H1 (cell line): ENCODE measurements around the gene STX17. TPM values are rescaled to one million over a fixed set of nuclear protein-coding genes. Genes with fewer than 3 reads are reported as not detected.

ENCODE experiments used
- CTCF ChIA-PET: fragments of 300-600 bp; sonication (Branson Sonifier 250); formaldehyde crosslinking; loops from one replicate; lab custom pipeline; 2021; ENCODE audit not compliant: partially characterized antibody; lab: Charles Lee
- POLR2A ChIA-PET: fragments of 300-600 bp; sonication (Branson Sonifier 250); formaldehyde crosslinking; loops from one replicate; lab custom pipeline; 2021; ENCODE audit warnings: inconsistent platforms; ENCODE audit not compliant: partially characterized antibody; lab: Charles Lee
- DNase-seq, 2 experiments: peaks; one replicate each; pipeline versions ENCODE4 v3.0.0 to v3.0.0-alpha.2; 2010 to 2022; ENCODE audit warnings: low spot score in 2 of 2, low read depth in 1 of 2, mixed read lengths in 1 of 2
- FAIRE-seq: peaks from 2 replicates; lab custom pipeline; 2011; peaks lifted over from hg19 to GRCh38; lab: Jason Lieb, UNC
- H2AFZ ChIP-seq: 2 replicates; pipeline ENCODE4 v1.8.1; 2012; ENCODE audit warnings: low read length, inconsistent platforms
- H2AK5ac ChIP-seq: 2 replicates; pipeline ENCODE4 v1.6.1; 2013; ENCODE audit warnings: low read depth, low read length
- H2BK120ac ChIP-seq: replicated peaks from 2 replicates; pipeline ENCODE3; 2013; ENCODE audit warnings: low read depth, low read length, inconsistent platforms
- H2BK12ac ChIP-seq: 2 replicates; pipeline ENCODE4 v1.6.1; 2013; ENCODE audit warnings: low read depth, low read length
- H2BK15ac ChIP-seq: 2 replicates; pipeline ENCODE4 v1.6.1; 2013; ENCODE audit warnings: low read length
- H2BK20ac ChIP-seq: 2 replicates; pipeline ENCODE4 v1.6.1; 2013; ENCODE audit warnings: low read length
- H2BK5ac ChIP-seq: 2 replicates; pipeline ENCODE4 v1.6.1; 2013; ENCODE audit warnings: low read depth, low read length
- H3K14ac ChIP-seq: 2 replicates; pipeline ENCODE4 v1.6.1; 2013; ENCODE audit warnings: inconsistent platforms; ENCODE audit not compliant: insufficient read length
- H3K18ac ChIP-seq: 2 replicates; pipeline ENCODE4 v1.6.1; 2013; ENCODE audit warnings: low read length; ENCODE audit errors: extremely low read depth
- H3K23ac ChIP-seq: 2 replicates; pipeline ENCODE4 v1.6.1; 2013; ENCODE audit warnings: inconsistent platforms; ENCODE audit not compliant: insufficient read length
- H3K23me2 ChIP-seq: 2 replicates; pipeline ENCODE4 v1.6.1; 2013; ENCODE audit warnings: low read depth, low read length
- H3K27ac ChIP-seq: 2 replicates; pipeline ENCODE4 v1.6.1; 2011; ENCODE audit warnings: low read depth, low read length, inconsistent platforms
- H3K27me3 ChIP-seq, 4 experiments: replicated peaks in 1 of 4; 1 replicate in 1 of 4; 2 replicates in 3 of 4; pipeline versions ENCODE4 v1.6.1 to v1.8.1; 2011 to 2013; ENCODE audit warnings: low read length in 3 of 4, mild to moderate bottlenecking in 3 of 4, inconsistent platforms in 2 of 4, mixed read lengths in 2 of 4, moderate library complexity in 1 of 4; ENCODE audit not compliant: control insufficient read depth in 3 of 4, insufficient read depth in 3 of 4; ENCODE audit errors: extremely low read depth in 1 of 4
- H3K36me3 ChIP-seq, 4 experiments: 2 replicates each; pipeline versions ENCODE4 v1.6.1 to v1.8.1; 2011 to 2013; ENCODE audit warnings: mild to moderate bottlenecking in 4 of 4, low read length in 3 of 4, moderate library complexity in 2 of 4, control low read depth in 1 of 4, inconsistent platforms in 1 of 4; ENCODE audit not compliant: insufficient read depth in 4 of 4, control insufficient read depth in 2 of 4
- H3K4ac ChIP-seq: replicated peaks from 2 replicates; pipeline ENCODE3; 2013; ENCODE audit warnings: low read length, low read depth, mixed read lengths, inconsistent platforms; ENCODE audit not compliant: insufficient read length
- H3K4me1 ChIP-seq, 4 experiments: replicated peaks in 1 of 4; 1 replicate in 1 of 4; 2 replicates in 3 of 4; pipeline versions ENCODE4 v1.6.1 to v1.8.1; 2011 to 2013; ENCODE audit warnings: low read length in 3 of 4, inconsistent platforms in 2 of 4, mixed read lengths in 1 of 4; ENCODE audit not compliant: insufficient read depth in 4 of 4, control insufficient read depth in 3 of 4
- H3K4me2 ChIP-seq, 2 experiments: 2 replicates each; pipeline versions ENCODE4 v1.6.1 to v1.8.1; 2011 to 2013; ENCODE audit warnings: low read depth in 2 of 2, low read length in 2 of 2, control low read depth in 1 of 2, inconsistent platforms in 1 of 2, mild to moderate bottlenecking in 1 of 2; ENCODE audit not compliant: insufficient read depth in 1 of 2
- H3K4me3 ChIP-seq, 4 experiments: fragments of 200-600, 300-600 bp in 1 of 4; sonication (generic), shearing (Covaris generic), sonication (Bioruptor Twin) in 1 of 4; 2 replicates each; pipeline versions ENCODE4 v1.5.1 to v1.8.1; 2011 to 2016; ENCODE audit warnings: low read length in 4 of 4, low read depth in 3 of 4, control low read depth in 2 of 4, inconsistent platforms in 2 of 4, mild to moderate bottlenecking in 2 of 4, mixed read lengths in 1 of 4, moderate library complexity in 1 of 4; ENCODE audit not compliant: insufficient read depth in 2 of 4; ENCODE audit errors: extremely low read depth in 1 of 4
- H3K56ac ChIP-seq: replicated peaks from 2 replicates; pipeline ENCODE3; 2013; ENCODE audit warnings: low read depth, mild to moderate bottlenecking, mixed read lengths, low read length, inconsistent platforms; ENCODE audit not compliant: insufficient read length
- H3K79me1 ChIP-seq: 2 replicates; pipeline ENCODE4 v1.6.1; 2013; ENCODE audit warnings: low read depth, low read length, control low read depth
- H3K79me2 ChIP-seq, 2 experiments: 2 replicates each; pipeline versions ENCODE4 v1.6.1 to v1.8.1; 2012 to 2013; ENCODE audit warnings: low read length in 2 of 2, mild to moderate bottlenecking in 2 of 2, inconsistent platforms in 1 of 2; ENCODE audit not compliant: insufficient read depth in 2 of 2, control insufficient read depth in 1 of 2
- H3K9ac ChIP-seq, 4 experiments: replicated peaks in 1 of 4; 1 replicate in 1 of 4; 2 replicates in 3 of 4; pipeline versions ENCODE4 v1.6.1 to v1.8.1; 2011 to 2013; ENCODE audit warnings: low read depth in 3 of 4, low read length in 3 of 4, control low read depth in 2 of 4, mild to moderate bottlenecking in 2 of 4, moderate library complexity in 2 of 4, inconsistent platforms in 1 of 4; ENCODE audit errors: extremely low read depth in 1 of 4
- H3K9me3 ChIP-seq, 2 experiments: 2 replicates each; pipeline versions ENCODE4 v1.6.1 to v1.8.1; 2012 to 2013; ENCODE audit warnings: mild to moderate bottlenecking in 2 of 2, moderate library complexity in 2 of 2, control low read depth in 1 of 2, inconsistent platforms in 1 of 2, low read depth in 1 of 2, low read length in 1 of 2, mixed read lengths in 1 of 2; ENCODE audit not compliant: insufficient read depth in 2 of 2
- H4K20me1 ChIP-seq, 2 experiments: replicated peaks in 1 of 2; 2 replicates each; pipeline versions ENCODE3 to v1.8.1; 2011 to 2013; ENCODE audit warnings: inconsistent platforms in 2 of 2, low read length in 2 of 2, mild to moderate bottlenecking in 1 of 2; ENCODE audit not compliant: insufficient read depth in 2 of 2, control insufficient read depth in 1 of 2
- H4K5ac ChIP-seq: 2 replicates; pipeline ENCODE4 v1.6.1; 2013; ENCODE audit warnings: low read length, low read depth, mixed read lengths, inconsistent platforms; ENCODE audit not compliant: insufficient read length
- H4K8ac ChIP-seq: 2 replicates; pipeline ENCODE4 v1.8.0; 2013; ENCODE audit warnings: mild to moderate bottlenecking, moderate library complexity, low read length, inconsistent platforms; ENCODE audit not compliant: insufficient read depth; ENCODE audit errors: extremely low read depth
- H4K91ac ChIP-seq: replicated peaks from 2 replicates; pipeline ENCODE3; 2013; ENCODE audit warnings: low read length, mixed read lengths, inconsistent platforms; ENCODE audit not compliant: insufficient read length
- BRCA1 ChIP-seq: IDR thresholded peaks from 2 replicates; pipeline ENCODE4 v1.6.1; 2012; ENCODE audit warnings: low read depth, low read length, improper control_type of control experiment
- EP300 ChIP-seq, 2 experiments: IDR thresholded peaks; 1 replicate in 1 of 2; 2 replicates in 1 of 2; pipeline ENCODE4 v1.6.1; 2011 to 2012; ENCODE audit warnings: low read depth in 2 of 2, low read length in 2 of 2, mild to moderate bottlenecking in 2 of 2, borderline replicate concordance in 1 of 2, inconsistent platforms in 1 of 2, moderate library complexity in 1 of 2
- EZH2 ChIP-seq: fragments of 200-600 bp; sonication (generic); IDR thresholded peaks from 2 replicates; pipeline ENCODE4 v1.7.1; 2012; ENCODE audit warnings: low read depth, mild to moderate bottlenecking, moderate library complexity, low read length, inconsistent platforms; ENCODE audit not compliant: severe bottlenecking
- RFX5 ChIP-seq: IDR thresholded peaks from 2 replicates; pipeline ENCODE4 v1.6.1; 2011; ENCODE audit warnings: low read depth, low read length, improper control_type of control experiment, borderline replicate concordance
- SP1 ChIP-seq: IDR thresholded peaks from 2 replicates; pipeline ENCODE4 v1.6.1; 2011; ENCODE audit warnings: low read depth, low read length
- WGBS, 2 experiments: shearing (Covaris generic) in 1 of 2; methylation state at CpG; one replicate each; pipeline versions ENCODE4 v1.1.6 to v1.1.7; 2013 to 2015; ENCODE audit warnings: low lambda C conversion rate in 2 of 2, mixed read lengths in 2 of 2, inconsistent platforms in 1 of 2, low coverage in 1 of 2, missing lambda C conversion rate in 1 of 2; ENCODE audit not compliant: insufficient replicate concordance in 2 of 2, insufficient coverage in 1 of 2, insufficient read length in 1 of 2; ENCODE audit errors: extremely low coverage in 1 of 2, missing lambda C conversion rate in 1 of 2; 5-methylcytosine and 5-hydroxymethylcytosine counted together
- polyA plus RNA-seq, 7 experiments: library from polyadenylated mRNA; depleted of rRNA in 3 of 7; stranded (reverse) in 5 of 7; unstranded in 2 of 7; fragments of >200 nt in 5 of 7; fragments of 200-250 nt in 2 of 7; gene quantifications; 1 replicate in 5 of 7; 2 replicates in 1 of 7; 4 replicates in 1 of 7; pipeline versions ENCODE4 v1.2.1 to v1.2.3, GENCODE V29; 2011 to 2013; ENCODE audit warnings: missing spikeins in 2 of 7, mixed read lengths in 2 of 7
- total RNA-seq: library from RNA; stranded (reverse); fragmentation: NEBNext Ultra II Directional; extraction: Animal tissue kit (Norgen Biotek cat#: 25700); gene quantifications from 2 replicates; pipeline ENCODE4 v1.2.1, GENCODE V29; 2021

Gene STX17
- total and polyA plus RNA-seq, 2 of the 8 experiments (the other 6 are each of a cell fraction or from before 2014, with no cell fraction given), result 4.5 to 16.3 TPM

- no peak for FAIRE-seq
- H2AFZ ChIP-seq, result no peak overlapping the region
- CTCF ChIA-PET, result no interaction called here
These were observed 19.1 kb downstream of the STX17 start for GRCh38 chr9:99925541-99925940.

More at GRCh38 chr9:99925541-99925940, 19.1 kb downstream of the STX17 start:
- Histone ChIP-seq H2BK15ac (no peak overlapping the region), H3K36me3 (peaks cover 3 to 11% (median 5%) of the 10 kb centered on the region in 4 experiments; a peak in 4 of 8 replicates), H3K4me3 (no peak overlapping the region), H3K9me3 (peaks cover 3 to 4% of the 10 kb centered on the region in 2 experiments; a peak in 3 of 4 replicates), H3K56ac (no peak overlapping the region), H3K4me2 (no peak overlapping the region), H3K18ac (no peak overlapping the region), H2AK5ac (no peak overlapping the region), H3K27ac (no peak overlapping the region), H2BK5ac (no peak overlapping the region), H4K5ac (no peak overlapping the region), H2BK20ac (no peak overlapping the region), H4K91ac (no peak overlapping the region), H3K4ac (no peak overlapping the region), H3K79me1 (no peaks in the 10 kb centered on the region), H3K23ac (no peak overlapping the region), H3K27me3 (no peaks in the 10 kb centered on the region), H3K14ac (no peak overlapping the region), H2BK12ac (no peak overlapping the region), H4K8ac (no peak overlapping the region), H3K79me2 (no peaks in the 10 kb centered on the region), H3K23me2 (no peaks in the 10 kb centered on the region), H2BK120ac (no peak overlapping the region), H3K9ac (no peak overlapping the region), H3K4me1 (no peaks in the 10 kb centered on the region), H4K20me1 (no peaks in the 10 kb centered on the region)
- TF ChIP-seq SP1, result no peak
- TF ChIP-seq EP300 (IDR thresholded peaks at IDR 0.05; ENCODE audit: borderline replicate concordance in 1 of 2, low read depth in 2 of 2, low read length in 2 of 2), result no peak
- TF ChIP-seq BRCA1, result no peak
- TF ChIP-seq RFX5, result no peak
- no peak for TF ChIP-seq EZH2
- POLR2A ChIA-PET, result no interaction called here
- 84% methylated on average over 4 of the region's 4 CpGs; no CpG with 5 or more reads in 1 of the 2 experiments for WGBS, 2 experiments
- DNase-seq, result no peak
